T-helper 2 cell treated with Interferon-gamma antibody and Interleukin-4, amounts not matched to agents 100 ng/mL and 5 ng/mL, for 36 hours (primary cell): ENCODE data around the gene DTNB. TPM values are rescaled to one million over a fixed set of nuclear protein-coding genes. Genes with fewer than 3 reads are reported as not detected.
"Not testable (repeated sequence)": the region's sequence is repeated elsewhere in the genome, so short reads cannot be mapped to it uniquely, and the experiment has no call there.

ENCODE experiments used
- intact Hi-C: fragments of 100-400 bp; cut with micrococcal nuclease; formaldehyde crosslinking; loops from one replicate; pipeline ENCODE4 v1.15.1; 2023
- total RNA-seq: library from RNA; stranded (reverse); gene quantifications from 2 replicates; pipeline ENCODE4 v1.2.3, GENCODE V29; 2022

DTNB gene
- total RNA-seq, 1 donor from 2014 or later, result 24.7 TPM

DNA sequence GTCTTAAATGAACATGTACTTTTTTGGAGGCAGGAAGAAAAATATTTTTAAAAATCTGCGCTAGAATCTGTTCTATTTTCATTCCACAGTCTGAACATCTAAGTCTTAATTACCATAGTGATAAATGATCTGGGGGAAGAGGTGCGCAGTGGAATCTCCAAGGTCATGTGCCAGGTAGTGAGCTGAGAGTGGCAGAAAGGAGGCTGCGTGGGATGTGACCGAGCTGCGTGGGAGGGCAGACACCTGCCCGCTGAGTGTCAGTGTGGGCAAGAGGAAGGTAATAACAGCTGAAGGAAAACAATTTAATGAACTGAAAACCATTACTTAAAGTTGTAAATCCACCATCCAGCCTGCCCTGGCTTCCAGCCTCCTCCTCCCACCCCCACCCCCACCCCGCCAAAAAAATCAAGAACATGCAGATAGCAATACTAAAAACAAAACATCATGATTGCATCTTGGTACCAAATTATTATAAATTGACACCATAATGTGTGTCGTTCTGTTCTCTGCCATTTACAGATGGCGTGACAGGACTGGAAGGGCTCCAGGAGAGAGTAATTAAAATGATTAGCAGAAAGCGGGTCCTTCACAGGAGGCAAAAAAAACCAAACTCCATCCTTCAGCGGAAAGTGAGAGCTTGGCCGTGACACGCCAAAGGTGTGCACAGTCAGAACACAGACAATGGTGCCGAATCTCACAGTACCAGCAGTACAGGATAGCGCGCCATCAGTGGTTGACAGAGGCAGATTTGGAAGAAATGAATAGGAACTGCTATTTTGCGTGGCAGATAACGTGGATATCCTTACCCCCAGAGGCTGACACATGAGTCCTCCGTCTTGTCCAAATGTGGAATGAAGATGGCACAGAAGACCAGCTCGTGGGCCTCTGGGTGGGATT, 11.4 kb upstream of the DTNB start:
- intact Hi-C loops, result no loop called here

DNA sequence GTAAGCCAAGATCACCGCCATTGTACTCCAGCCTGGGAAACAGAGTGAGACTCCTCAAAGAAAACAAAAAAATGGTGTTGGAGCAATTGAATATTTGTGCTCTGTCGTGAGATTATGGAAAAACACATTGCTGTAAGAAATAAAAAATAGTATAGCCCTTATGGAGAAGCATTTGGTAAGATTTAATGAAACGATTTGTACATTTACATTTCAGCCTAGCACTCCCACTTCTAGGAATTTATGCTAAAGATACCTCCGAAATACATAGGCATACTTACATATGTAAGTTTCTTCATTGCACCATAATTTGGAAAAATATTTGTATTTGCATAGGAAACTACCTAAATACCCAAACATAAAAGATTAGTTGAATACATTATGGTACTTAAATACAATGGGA, 8.7 kb upstream of the DTNB start:
- intact Hi-C loops, result no loop called here

DNA sequence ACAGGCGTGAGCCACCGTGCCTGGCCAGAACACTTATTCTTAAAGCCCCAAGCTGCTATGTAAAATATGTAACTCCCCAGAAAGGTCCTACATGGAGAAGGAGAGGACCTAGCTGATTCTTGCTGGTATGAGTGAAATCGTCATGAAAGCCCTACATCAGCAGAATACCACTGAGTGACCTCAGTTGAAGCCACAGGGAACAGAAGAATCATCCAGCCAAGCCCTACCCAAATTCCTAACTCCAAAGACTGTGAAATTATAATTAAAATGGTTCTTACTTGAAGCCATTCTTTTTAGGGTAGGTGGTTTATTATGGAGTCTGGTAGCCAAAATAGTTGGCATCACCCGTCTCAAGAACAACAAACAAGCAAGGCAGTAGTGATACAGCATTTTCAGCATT, 4.5 kb upstream of the DTNB start:
- intact Hi-C loops, result loop anchor here (10.0 kb wide), 1 partner anchor 333 kb away; the partner anchor contains the start of gene DNMT3A

DNA sequence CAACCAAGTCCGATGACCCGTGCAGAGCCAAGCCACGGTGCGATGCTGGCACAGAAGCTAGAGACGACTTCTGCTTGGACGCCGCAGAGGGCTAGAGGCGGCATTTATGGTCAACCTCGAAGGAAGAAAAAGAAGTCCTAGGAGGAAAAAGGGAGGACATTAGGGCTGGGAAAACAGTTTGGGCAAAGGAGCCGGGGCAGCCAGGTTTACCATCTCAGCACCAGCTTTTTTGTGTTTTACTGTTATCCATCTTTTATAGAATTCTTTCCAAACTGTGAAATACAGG, 643 bp upstream of the DTNB start:
- intact Hi-C loops, result loop anchor here (10.0 kb wide), 1 partner anchor 329 kb away; the partner anchor contains the start of gene DNMT3A

DNA sequence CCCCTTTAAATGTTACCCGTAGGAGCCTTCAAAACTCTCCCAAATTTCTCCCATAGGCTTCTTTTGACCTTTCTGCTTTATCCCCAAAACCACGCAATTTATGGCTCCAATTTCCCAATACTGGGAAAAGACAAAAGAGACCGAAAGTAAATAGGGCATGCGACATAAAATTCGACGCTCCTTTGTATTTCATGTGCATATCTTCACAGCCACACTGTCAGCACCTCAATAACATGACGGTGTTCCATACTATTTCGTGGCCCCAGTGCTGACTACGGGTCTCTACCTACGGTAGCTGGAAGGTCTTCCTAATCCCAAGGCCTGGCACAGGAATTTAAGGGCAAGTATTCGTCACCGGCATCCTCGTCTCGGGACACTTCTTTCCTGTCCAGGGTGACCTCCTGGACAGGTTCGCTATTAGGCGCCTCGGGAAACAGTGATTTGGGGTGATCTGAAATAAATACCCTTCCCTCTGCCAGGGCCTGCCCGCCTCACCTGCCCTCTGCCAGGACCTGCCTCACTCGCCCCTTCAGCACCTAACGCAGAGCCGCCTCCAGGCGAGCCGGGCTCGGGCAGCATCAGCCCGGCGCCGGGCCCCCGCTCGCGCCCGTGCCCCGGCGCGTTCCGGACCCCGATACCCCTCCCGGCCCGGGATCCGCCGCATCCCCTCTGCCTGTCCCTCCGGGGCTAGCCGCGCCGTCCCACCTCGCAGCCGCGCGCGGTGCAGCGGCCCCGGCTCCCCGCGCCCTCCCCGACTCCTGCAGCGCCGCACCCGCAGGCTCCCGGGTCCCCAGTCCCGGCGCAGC, 680 bp downstream of the DTNB start:
- intact Hi-C loops, result loop anchor here (1.0 to 10.0 kb wide), 2 partner anchors 206 to 328 kb away; partner anchors contain the start of genes ASXL2 and DNMT3A

DNA sequence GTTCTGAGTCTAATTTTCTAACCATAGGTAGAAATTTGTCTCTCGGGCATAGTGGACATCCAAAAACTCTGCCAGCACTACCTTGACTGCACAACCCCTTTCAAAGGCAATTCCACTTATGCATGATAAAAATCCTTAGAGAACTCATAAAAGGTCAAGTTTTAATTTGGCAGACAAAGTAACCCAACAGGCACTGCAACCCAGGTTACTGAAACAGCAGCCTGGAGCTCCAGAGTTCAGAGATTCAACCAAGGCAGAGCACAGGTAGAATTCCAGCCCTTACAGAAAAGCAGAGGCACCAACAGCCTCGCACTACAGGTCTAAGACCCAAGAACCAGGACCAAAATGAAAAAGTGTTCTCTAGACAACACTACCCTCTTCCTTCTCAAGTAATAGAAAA, 1.8 kb downstream of the DTNB start:
- intact Hi-C loops, result loop anchor here (10.0 kb wide), 1 partner anchor 327 kb away; the partner anchor contains the start of gene DNMT3A

DNA sequence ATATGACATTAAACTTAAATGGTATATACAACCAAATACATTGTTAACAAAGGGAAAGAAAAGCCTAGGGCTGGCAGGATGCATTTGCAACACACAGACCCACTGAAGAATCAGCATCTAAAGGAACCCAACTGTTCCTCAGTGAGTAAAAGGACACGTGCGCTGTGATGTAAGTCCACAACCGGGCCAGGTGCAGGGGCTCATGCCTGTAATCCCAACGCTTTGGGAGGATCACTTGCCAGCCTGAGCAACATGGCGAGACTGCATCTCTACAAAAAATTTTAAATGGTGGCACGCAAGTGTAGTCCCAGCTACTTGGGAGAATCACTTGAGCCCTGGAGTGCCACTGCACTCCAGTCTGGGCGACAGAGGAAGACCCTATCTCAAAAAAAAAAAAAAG, 3.9 kb downstream of the DTNB start:
- intact Hi-C loops, result no loop called here

DNA sequence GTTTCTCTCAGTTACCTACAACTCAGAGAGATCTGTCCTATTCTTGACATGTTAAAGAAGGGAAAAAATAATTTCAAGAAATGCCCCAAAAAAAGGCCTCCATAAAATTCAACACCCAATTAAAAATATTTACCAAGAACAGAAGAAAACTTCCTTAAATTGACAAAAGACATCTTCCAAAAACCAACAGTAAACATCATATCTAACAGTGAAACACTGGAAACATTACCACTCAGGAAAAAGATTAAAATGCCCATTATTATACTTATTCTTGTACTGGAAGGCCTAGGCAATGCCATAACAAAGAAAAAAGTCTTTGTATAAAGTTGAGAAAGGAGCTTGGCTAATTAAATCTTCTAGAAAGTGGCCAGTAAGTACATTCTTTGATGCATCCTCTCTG, 7.2 kb downstream of the DTNB start:
- intact Hi-C loops, result no loop called here

DNA sequence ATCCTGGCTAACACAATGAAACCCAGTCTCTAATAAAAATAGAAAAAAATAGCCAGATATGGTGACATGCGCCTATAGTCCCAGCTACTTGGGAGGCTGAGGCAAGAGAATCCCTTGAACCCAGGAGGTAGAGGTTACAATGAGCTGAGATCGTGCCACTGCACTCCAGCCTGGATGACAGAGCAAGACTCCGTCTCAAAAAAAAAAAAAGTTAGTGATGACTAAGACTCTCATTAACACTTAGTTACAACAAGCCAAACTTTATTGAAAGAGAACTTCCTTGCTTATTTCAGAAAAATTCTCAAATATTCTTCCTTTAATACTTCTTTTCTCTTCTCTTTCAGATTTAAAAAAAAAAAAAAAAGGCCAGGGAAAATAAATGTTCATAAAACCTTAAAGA, 7.9 kb downstream of the DTNB start:
- intact Hi-C loops, result not testable (repeated sequence)

DNA sequence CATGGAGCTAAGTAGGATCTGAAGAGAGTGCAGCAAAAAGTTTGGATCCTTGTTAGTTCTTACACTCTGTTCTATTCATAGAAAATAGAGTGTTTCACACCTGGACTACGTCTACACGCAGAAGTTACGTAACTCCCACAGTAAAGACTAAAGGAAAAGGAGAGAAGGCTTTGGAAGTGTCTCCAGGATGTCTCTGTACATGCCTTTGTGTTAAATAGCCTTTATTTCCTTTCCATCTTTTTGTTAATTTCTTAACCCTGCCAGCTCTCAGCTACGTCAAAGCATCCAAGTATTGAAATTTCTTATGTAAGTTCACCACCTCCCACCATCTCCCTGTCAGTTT, 8.4 kb downstream of the DTNB start:
- intact Hi-C loops, result no loop called here

DNA sequence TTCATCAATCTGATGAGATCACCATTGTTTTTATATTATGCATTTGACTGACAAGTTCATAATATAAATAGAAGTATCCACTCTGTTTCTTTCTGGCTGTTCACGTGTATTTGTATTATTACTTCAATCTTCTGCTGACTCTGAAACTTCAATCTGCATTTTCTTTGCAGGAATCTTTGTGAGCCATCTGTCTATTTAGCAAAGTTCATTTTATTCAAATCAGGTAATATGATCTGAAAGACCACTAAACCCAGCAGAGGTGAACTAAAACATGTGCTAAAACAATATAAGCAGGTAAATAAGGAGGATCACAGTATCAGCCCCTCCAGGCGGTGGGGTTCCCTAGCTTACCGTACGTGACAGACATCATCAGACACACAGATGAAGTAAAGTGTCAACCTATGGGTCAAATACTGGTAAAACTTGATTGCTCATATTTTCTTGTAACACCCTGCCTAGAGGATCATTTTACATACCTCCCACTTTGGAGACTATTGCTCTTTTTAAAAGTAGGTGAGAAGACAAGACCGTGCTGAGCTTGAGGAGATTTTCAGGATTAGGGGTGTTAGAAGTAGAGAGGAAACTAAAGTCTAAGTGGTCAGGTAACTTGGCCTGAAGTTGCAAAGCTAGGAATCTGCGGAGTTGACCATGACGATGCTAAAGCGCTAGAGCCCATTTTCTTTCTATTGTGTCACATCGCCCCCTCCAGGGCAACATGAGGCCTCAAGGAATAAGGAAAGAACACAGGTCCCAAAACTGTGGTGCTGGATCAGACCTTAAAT, 9.0 kb downstream of the DTNB start:
- intact Hi-C loops, result no loop called here

DNA sequence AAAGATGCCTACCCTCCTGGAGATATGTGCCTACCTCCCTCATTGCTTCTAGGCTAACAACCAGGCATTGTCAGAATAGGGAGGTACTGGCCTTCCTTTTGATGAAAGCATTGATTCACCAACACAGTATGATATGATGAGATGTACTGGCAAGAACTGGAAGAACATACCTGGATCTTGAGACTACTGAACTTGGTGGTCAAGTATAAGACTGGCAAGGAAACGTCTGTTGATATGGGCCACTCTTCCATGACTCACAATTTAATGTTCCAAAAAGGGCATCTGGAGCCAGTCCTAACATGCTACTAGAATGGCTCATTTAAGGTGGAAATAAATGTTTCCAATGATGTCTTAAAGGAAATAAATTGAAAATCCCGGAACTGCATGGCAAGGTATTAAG, 18.1 kb downstream of the DTNB start:
- intact Hi-C loops, result loop anchor here (5.0 kb wide), 1 partner anchor 48 kb away; no protein-coding TSS in a partner anchor

DNA sequence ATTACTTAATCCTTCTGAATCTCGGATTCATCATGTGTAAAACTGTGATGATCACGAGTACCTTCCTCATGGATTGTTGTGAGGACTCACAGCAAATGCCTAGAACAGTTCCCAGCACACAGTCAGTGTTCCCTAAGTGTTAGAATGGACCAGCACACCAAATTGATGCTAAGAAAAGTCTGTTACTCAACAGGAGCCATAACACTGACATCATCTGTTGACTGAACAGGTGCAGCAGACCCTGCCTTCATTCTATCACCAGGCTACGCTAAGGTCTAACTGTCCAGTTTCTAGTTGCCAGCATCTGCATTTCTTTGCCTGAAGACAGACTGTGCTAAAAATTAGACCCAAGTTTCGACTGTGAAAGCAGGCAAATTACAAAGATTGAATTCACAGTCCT, 18.6 kb downstream of the DTNB start:
- intact Hi-C loops, result loop anchor here (5.0 kb wide), 1 partner anchor 48 kb away; no protein-coding TSS in a partner anchor

DNA sequence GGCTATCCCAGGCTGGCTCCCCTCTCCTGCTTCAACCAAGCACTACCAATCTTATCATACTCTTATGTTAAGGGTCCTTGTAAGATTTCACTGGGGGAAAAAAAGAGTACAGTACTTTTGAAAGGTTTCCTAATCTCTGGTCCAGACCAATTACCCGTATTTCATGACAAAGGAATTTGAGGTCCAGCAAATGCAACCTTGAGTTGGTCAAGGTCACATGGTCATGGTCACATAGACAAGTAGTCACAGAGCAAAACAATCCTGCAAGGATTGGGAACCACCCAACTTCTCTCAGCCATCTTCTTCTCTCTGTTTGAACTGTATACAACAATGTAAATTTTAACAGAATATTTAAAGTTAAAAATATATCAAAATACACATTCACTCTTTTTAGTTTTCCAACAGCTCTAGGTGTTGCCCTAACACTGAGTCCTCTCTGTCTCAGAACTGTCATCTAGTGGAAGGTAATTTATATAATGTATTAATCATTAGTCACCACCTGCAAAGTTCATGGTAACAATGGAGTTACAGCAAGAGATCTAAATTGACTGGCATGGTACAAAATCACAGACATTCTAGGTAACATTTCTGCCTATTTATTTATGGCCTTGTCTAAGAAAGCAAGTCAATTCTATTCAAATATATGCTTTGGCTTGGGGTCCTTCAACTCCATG, 21.5 kb downstream of the DTNB start:
- intact Hi-C loops, result no loop called here

DNA sequence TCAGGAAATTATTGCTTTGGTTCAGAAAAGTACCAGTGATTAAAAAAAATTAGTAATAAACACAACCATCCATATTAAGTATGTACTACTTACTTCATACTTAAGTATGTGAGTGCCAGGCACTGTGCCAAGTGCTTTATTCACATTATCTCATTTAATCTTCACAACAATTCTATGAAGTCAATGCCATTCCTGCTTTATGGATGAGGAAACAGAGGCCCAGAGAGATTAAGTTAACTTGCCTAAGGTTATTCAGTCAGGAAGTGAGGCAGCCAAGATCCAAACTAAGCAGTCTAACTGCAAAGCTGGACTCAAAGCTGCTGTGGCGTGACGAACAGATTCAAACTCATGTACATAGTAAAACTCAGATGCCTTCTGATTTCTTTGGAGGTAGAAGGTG, 22.3 kb downstream of the DTNB start:
- intact Hi-C loops, result no loop called here

DNA sequence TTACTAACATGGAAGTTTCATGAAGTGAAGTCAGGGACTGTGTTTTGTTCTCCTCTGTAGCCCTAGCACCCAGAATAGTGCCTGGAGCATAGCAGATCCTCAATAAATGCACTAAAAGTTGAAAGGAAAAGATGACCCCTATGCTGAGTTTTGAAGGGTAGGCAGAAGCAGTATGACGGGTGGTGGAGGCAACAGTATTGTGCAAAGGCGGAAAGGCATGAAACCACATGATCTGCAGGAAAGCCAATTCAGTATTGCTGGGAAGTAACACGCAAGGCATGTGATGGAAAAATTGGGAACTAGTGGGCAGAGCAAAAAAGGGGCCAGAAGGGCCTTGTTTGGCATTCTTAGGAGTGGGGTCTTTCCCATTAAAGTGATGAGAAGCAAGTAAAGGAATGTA, 23.1 kb downstream of the DTNB start:
- intact Hi-C loops, result no loop called here

DNA sequence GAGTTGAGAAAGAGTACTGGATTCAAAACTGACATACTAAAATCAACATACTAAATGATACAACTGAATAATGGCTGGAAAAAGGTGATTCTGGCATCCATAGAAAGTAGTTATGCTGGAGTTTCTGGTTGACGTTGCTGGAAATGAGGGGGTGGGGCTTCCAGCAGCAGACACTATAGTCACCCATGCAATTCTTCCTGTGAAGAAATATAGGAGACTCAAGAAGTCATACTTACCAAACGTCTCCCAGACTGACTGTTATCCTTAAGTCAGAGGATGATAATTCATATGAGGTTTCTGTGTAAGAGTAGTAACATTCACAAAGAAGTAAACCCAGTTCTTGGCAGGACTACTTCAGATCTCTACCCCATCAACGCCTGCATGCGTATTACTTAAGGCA, 23.6 kb downstream of the DTNB start:
- intact Hi-C loops, result no loop called here

DNA sequence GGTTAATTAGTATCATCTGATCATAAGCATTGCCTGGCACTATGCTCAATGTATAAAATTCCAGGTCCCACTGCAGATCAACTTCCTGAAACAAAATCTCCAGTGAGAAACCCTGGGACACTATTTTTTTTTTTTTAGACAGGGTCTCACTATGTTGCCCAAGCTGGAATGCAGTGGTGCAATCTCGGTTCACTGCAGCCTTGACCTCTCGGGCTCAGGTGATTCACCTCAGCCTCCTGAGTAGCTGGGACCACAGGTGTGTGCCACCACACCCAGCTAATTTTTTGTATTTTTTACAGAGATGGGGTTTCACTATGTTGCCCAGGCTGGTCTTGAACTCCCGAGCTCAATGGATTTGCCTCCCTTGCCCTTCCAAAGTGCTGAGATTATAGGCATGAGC, 31.1 kb downstream of the DTNB start:
- intact Hi-C loops, result no loop called here

DNA sequence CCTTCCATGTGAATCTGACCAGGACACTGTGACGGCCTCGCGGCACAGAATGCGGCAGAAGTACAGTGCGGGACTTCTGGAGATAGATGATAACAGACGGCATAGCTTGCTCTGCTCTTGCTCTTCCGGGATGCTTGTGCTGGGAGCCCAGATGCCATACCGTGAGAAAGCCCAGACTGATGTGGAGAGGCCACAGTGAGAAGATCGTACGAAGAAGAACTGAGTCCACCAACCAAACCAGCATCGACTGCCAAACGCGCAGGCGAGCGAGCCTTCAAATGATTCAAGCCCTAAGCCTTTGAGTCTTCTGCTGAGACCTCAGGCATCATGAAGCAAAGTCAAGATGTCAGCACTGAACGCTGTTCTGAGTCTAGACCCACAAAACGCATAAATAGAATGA, 33.7 kb downstream of the DTNB start:
- intact Hi-C loops, result no loop called here

DNA sequence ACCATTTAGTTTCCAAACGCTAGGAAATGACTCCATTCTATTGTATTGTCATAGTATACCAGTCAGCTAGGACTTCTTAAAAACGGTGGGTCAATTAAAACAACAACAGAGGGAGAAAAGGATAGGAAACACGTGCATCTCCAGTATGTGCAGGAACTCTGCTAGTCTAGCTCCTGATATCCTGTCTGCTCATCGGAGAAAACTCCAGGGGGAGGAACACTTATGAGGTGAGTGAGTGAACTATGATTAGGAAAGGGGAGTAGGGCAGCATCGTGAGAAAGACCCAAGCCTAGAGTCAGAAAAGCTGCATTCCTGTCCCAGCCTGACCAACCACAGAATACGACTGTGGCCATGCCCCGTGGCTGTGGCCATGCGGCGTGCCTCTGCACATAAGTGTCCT, 34.2 kb downstream of the DTNB start:
- intact Hi-C loops, result no loop called here

DNA sequence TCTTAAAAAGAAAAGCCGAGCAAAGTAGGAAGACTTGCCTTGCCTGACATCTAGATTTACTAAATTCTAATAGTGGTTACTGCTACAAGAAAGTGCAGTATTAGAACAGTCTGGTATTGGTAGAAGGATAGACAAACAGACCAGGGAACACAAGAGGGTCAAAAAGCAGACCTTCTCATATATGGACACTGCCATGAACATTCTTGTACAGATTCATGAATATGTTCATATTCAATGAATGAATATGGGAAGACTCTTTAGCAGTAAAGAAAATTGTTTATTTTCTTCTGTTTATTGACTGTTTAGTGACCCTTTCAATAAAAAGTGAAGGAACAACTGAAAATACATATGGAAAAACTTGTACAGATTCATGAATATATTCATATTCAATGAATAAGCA, 37.6 kb downstream of the DTNB start:
- intact Hi-C loops, result no loop called here
